OCI-LY1 (cell line): ENCODE measurements around the gene TUBAL3.

Experiments used
- H2AFZ ChIP-seq: fragments of 200-600 bp; sonication (generic), shearing (Covaris generic); 2 replicates; pipeline ENCODE4 v1.6.0; 2014; ENCODE audit warnings: antibody characterized with exemption, mild to moderate bottlenecking, low read length
- H3F3A ChIP-seq: fragments of 200-600 bp; sonication (generic), shearing (Covaris generic); 2 replicates; pipeline ENCODE4 v1.6.0; 2014; ENCODE audit warnings: mild to moderate bottlenecking, antibody characterized with exemption, low read length, moderate library complexity; ENCODE audit not compliant: insufficient read depth
- H3K27ac ChIP-seq: fragments of 200-600 bp; sonication (generic); 2 replicates; pipeline ENCODE4 v1.5.1; 2014; ENCODE audit warnings: low read length, mixed run types, mild to moderate bottlenecking, low read depth; ENCODE audit not compliant: poor library complexity, severe bottlenecking
- H3K27me3 ChIP-seq: fragments of 200-600 bp; sonication (generic); 2 replicates; pipeline ENCODE4 v1.6.0; 2014; ENCODE audit warnings: antibody characterized with exemption, mild to moderate bottlenecking, low read length, moderate library complexity; ENCODE audit not compliant: insufficient read depth
- H3K36me3 ChIP-seq: fragments of 200-600 bp; sonication (generic); 2 replicates; pipeline ENCODE4 v1.6.1; 2014; ENCODE audit warnings: mild to moderate bottlenecking, antibody characterized with exemption, low read length, moderate library complexity, mixed read lengths; ENCODE audit not compliant: insufficient read depth
- H3K4me1 ChIP-seq: fragments of 200-600 bp; sonication (generic); 2 replicates; pipeline ENCODE4 v1.5.1; 2014; ENCODE audit warnings: mild to moderate bottlenecking, low read length, moderate library complexity; ENCODE audit not compliant: insufficient read depth, severe bottlenecking
- H3K4me2 ChIP-seq: fragments of 200-600 bp; sonication (generic), shearing (Covaris generic); 2 replicates; pipeline ENCODE4 v1.6.1; 2014; ENCODE audit warnings: low read length
- H3K4me3 ChIP-seq: fragments of 200-600 bp; sonication (generic); 2 replicates; pipeline ENCODE4 v1.5.1; 2014; ENCODE audit warnings: low read length, low read depth, mild to moderate bottlenecking, mixed read lengths; ENCODE audit not compliant: poor library complexity, severe bottlenecking
- H3K79me2 ChIP-seq: fragments of 200-600 bp; shearing (Covaris generic); 2 replicates; pipeline ENCODE4 v1.6.1; 2016; ENCODE audit warnings: mixed run types, low read length, mixed read lengths; ENCODE audit not compliant: insufficient read depth
- H3K9ac ChIP-seq: fragments of 200-600 bp; sonication (generic), shearing (Covaris generic); 2 replicates; pipeline ENCODE4 v1.6.1; 2014; ENCODE audit warnings: mild to moderate bottlenecking, low read length, mixed read lengths
- H3K9me2 ChIP-seq: fragments of 200-600 bp; sonication (generic), shearing (Covaris generic); 2 replicates; pipeline ENCODE4 v1.6.1; 2014; ENCODE audit warnings: low read depth, mild to moderate bottlenecking, low read length, mixed read lengths
- H3K9me3 ChIP-seq: fragments of 200-600 bp; shearing (Covaris generic); 2 replicates; pipeline ENCODE4 v1.6.1; 2014; ENCODE audit warnings: low read length, mixed read lengths
- H4K20me1 ChIP-seq: fragments of 200-600 bp; sonication (generic), shearing (Covaris generic); 2 replicates; pipeline ENCODE4 v1.6.0; 2016; ENCODE audit warnings: mild to moderate bottlenecking, low read length; ENCODE audit not compliant: insufficient read depth
- EZH2 ChIP-seq: fragments of 200-600 bp; sonication (generic), shearing (Covaris generic); IDR thresholded peaks from 2 replicates; pipeline ENCODE4 v1.8.0; 2017; ENCODE audit warnings: borderline replicate concordance, mixed run types, mild to moderate bottlenecking, antibody characterized with exemption, low read length, moderate library complexity, mixed read lengths
- TF ChIP-seq, protein P1 (sequence below): fragments of 200-600 bp; sonication (generic), shearing (Covaris generic); IDR thresholded peaks from 2 replicates; pipeline ENCODE4 v1.5.1; 2017; ENCODE audit warnings: mild to moderate bottlenecking, antibody characterized with exemption, low read length, moderate library complexity, mixed read lengths

The TUBAL3 gene

DNA sequence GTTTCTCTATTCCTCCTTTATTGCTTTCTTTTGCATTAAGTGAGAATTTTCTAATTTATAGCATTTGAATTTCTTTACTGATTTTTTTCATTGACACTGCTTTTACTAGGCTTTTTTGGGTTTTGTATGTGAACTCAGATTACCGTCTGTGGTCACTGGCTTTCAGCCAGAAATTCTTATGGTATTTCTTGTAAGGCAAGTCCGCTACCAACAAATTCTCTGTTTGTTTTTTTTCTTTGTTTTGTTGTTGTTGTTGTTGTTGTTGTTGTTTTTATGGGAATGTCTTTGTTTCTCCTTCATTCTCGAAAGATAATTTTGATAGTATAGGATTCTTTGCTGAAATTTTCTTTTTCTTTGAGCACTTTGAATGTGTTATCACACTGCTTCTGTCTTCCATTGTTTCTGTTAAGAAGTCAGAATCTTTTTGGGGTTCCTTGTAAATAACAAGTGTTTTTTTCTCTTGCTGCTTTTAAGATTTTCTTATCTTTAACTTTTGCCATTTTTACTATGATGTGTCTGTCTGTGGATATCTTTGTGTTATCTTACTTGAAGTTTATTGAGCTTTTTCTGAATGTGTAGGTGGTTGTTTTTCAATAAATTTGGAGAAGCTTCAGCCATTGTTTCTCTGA lies 15.0 kb upstream of the TUBAL3 start:
- Histone ChIP-seq H3K27ac (no peak overlapping the region), H3K9me3 (peaks cover 21% of the 10 kb centered on the region), H3K79me2 (peaks cover 86% of the 10 kb centered on the region)

DNA sequence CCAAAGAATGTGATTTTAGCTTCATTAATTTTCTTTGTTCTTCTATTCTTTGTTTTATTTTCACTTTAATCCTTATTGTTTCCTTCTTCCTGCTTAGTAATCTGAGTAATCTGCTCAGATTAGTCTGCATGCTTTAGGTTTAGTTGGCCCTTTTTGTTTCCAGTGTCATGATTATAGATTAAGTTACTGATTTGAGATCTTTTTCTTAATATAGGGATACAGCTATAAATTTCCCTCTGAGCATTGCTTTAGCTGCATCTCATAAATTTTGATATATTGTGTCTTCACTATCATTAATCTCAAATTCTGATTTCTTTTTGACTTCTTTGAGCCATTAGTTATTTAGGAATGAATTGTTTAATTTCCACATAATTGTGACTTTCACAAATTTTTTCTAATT lies 14.0 kb upstream of the TUBAL3 start:
- peaks cover 21% of the 10 kb centered on the region for H3K9me3 ChIP-seq
- H3F3A ChIP-seq: no peaks in the 10 kb centered on the region
- no peak overlapping the region for H3K27ac ChIP-seq
- peaks cover 86% of the 10 kb centered on the region for H3K79me2 ChIP-seq
- H3K4me3 ChIP-seq: no peak overlapping the region
- no peaks in the 10 kb centered on the region for H3K27me3 ChIP-seq
- TF ChIP-seq, protein P1, sequence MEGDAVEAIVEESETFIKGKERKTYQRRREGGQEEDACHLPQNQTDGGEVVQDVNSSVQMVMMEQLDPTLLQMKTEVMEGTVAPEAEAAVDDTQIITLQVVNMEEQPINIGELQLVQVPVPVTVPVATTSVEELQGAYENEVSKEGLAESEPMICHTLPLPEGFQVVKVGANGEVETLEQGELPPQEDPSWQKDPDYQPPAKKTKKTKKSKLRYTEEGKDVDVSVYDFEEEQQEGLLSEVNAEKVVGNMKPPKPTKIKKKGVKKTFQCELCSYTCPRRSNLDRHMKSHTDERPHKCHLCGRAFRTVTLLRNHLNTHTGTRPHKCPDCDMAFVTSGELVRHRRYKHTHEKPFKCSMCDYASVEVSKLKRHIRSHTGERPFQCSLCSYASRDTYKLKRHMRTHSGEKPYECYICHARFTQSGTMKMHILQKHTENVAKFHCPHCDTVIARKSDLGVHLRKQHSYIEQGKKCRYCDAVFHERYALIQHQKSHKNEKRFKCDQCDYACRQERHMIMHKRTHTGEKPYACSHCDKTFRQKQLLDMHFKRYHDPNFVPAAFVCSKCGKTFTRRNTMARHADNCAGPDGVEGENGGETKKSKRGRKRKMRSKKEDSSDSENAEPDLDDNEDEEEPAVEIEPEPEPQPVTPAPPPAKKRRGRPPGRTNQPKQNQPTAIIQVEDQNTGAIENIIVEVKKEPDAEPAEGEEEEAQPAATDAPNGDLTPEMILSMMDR: no peak
- TF ChIP-seq EZH2: no peak
- H3K36me3 ChIP-seq: peaks cover 16% of the 10 kb centered on the region
- no peak overlapping the region for H3K4me2 ChIP-seq
- no peak overlapping the region for H3K9ac ChIP-seq
- H4K20me1 ChIP-seq: no peaks in the 10 kb centered on the region
- peaks cover 9% of the 10 kb centered on the region for H3K4me1 ChIP-seq
- H2AFZ ChIP-seq: no peak overlapping the region
- H3K9me2 ChIP-seq: no peaks in the 10 kb centered on the region

More for the DNA sequence above, 15.0 kb upstream of the TUBAL3 start:
- no peaks in the 10 kb centered on the region for H3F3A ChIP-seq
- H3K4me1 ChIP-seq: no peaks in the 10 kb centered on the region
- H3K9ac ChIP-seq: no peak overlapping the region
- H2AFZ ChIP-seq: no peak overlapping the region
- H3K36me3 ChIP-seq: peaks cover 16% of the 10 kb centered on the region
- H3K27me3 ChIP-seq: no peaks in the 10 kb centered on the region
- no peak overlapping the region for H3K4me3 ChIP-seq
- no peaks in the 10 kb centered on the region for H3K9me2 ChIP-seq
- H4K20me1 ChIP-seq: no peaks in the 10 kb centered on the region
- TF ChIP-seq EZH2: no peak
- TF ChIP-seq, protein P1: no peak
- H3K4me2 ChIP-seq: no peak overlapping the region

DNA sequence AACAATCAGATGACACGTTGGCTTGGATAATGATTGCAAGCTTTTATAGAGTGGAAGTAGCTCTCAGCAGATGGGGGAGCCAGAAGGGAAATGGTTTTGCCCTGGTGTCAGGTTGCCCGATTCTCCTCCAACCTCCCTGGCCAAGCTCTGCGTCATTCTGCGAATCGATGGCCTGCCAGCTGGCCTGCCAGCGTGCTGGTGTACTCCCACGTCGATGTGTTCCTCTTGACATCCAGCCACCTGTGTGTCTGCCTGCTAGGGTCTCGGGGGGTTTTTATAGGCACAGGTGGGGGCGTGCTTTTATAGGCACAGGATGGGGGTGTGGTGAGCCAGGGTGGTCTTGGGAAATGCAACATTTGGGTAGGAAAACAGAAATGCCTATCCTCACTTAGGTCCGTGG lies 12.4 kb upstream of the TUBAL3 start:
- peaks cover 21% of the 10 kb centered on the region for H3K9me3 ChIP-seq
- H3K4me1 ChIP-seq: peaks cover 18% of the 10 kb centered on the region
- H3K27ac ChIP-seq: no peak overlapping the region
- H3K79me2 ChIP-seq: peaks cover 78% of the 10 kb centered on the region
- no peak overlapping the region for H3K9ac ChIP-seq
- H3K36me3 ChIP-seq: peaks cover 16% of the 10 kb centered on the region
- H3K9me2 ChIP-seq: no peaks in the 10 kb centered on the region
- H2AFZ ChIP-seq: no peak overlapping the region
- H4K20me1 ChIP-seq: no peaks in the 10 kb centered on the region
- no peaks in the 10 kb centered on the region for H3K27me3 ChIP-seq
- H3K4me2 ChIP-seq: no peak overlapping the region
- H3K4me3 ChIP-seq: no peak overlapping the region
- H3F3A ChIP-seq: no peaks in the 10 kb centered on the region
- TF ChIP-seq EZH2: no peak
- TF ChIP-seq, protein P1: no peak
